ENCODE measurements around the gene CTSH. TPM values are rescaled to one million over a fixed set of nuclear protein-coding genes. Genes with fewer than 3 reads are reported as not detected.

Gene CTSH
- total RNA-seq = 100 to 1,000 TPM in 1 of 4 donors, 10 to 100 TPM in 3; 37.4 to 102 (median 96.3) TPM
- polyA plus RNA-seq = 100 to 1,000 TPM in 2 of 3 donors, 10 to 100 TPM in 1; 51.1 to 274 (median 207) TPM

- H3K9me3 ChIP-seq = no peaks in the 10 kb centered on the region
- intact Hi-C loops (cut with DNase I) = loop anchor here (5.0 kb wide), 2 partner anchors 38 to 47 kb away; no protein-coding TSS in a partner anchor
- 1 to 4% methylated on average over 71 of the region's 71 CpGs for WGBS, 2 donors
Measured at GRCh38 chr15:78944669-78945407, at the start of gene CTSH. CTSH (minus strand) TSS chr15:78945046; CDS start chr15:78944981, 65 bp downstream.

GRCh38 chr15:78993931-78994530 is 49.2 kb upstream of the CTSH start:
- DNase-seq = no peak
- TF ChIP-seq POLR2A (IDR thresholded peaks at IDR 0.05) (no peak), CTCF (IDR thresholded peaks at IDR 0.05) (no peak)
- intact Hi-C loops (cut with DNase I) = loop anchor here (5.0 kb wide), 1 partner anchor 47 kb away; the partner anchor contains the start of gene CTSH

More at GRCh38 chr15:78944669-78945407, at the start of gene CTSH:
- DNase-seq = peak; percentile 87
- TF ChIP-seq CTCF (IDR thresholded peaks at IDR 0.05) (no peak), POLR2AphosphoS5 (IDR thresholded peaks at IDR 0.05) (peak; percentile 43 to 81 (median 63))
- H3K36me3 ChIP-seq = no peaks in the 10 kb centered on the region
- peak within 1 kb of the TSS; percentile 51 to 67 (median 64) for H3K27ac ChIP-seq
- peak within 1 kb of the TSS; percentile 43 to 58 (median 51) for H3K4me3 ChIP-seq
- peaks cover 0 to 14% (median 13%) of the 10 kb centered on the region in 4 donors for H3K4me1 ChIP-seq
- no peaks in the 10 kb centered on the region for H3K27me3 ChIP-seq

GRCh38 chr15:78993257-78993930 is 48.5 kb upstream of the CTSH start:
- intact Hi-C loops (cut with DNase I) = loop anchor here (5.0 kb wide), 1 partner anchor 46 kb away; the partner anchor contains the start of gene CTSH
- Histone ChIP-seq H3K27ac (no peak overlapping the region), H3K9me3 (no peaks in the 10 kb centered on the region), H3K4me3 (no peak overlapping the region), H3K4me1 (peaks cover 0 to 37% (median 30%) of the 10 kb centered on the region in 4 donors), H3K27me3 (no peaks in the 10 kb centered on the region), H3K36me3 (no peaks in the 10 kb centered on the region)
- DNase-seq = no peak
- WGBS, 2 donors = 87 to 88% methylated on average over 4 of the region's 4 CpGs
- no peak for TF ChIP-seq POLR2A (IDR thresholded peaks at IDR 0.05)

More at GRCh38 chr15:78993931-78994530, 49.2 kb upstream of the CTSH start:
- 79 to 81% methylated on average over 10 of the region's 10 CpGs for WGBS, 2 donors
- Histone ChIP-seq H3K4me3 (no peak overlapping the region), H3K4me1 (peaks cover 0 to 31% (median 23%) of the 10 kb centered on the region in 4 donors), H3K9me3 (no peaks in the 10 kb centered on the region), H3K27me3 (no peaks in the 10 kb centered on the region), H3K36me3 (no peaks in the 10 kb centered on the region), H3K27ac (no peak overlapping the region)

- no peaks in the 10 kb centered on the region for H3K36me3 ChIP-seq
- no peak for DNase-seq
- TF ChIP-seq POLR2AphosphoS5 (IDR thresholded peaks at IDR 0.05) (no peak), POLR2A (IDR thresholded peaks at IDR 0.05) (no peak), CTCF (IDR thresholded peaks at IDR 0.05) (no peak), EP300 (IDR thresholded peaks at IDR 0.05) (no peak)
- H3K4me1 ChIP-seq = peaks cover 0 to 43% (median 33%) of the 10 kb centered on the region in 4 donors
- intact Hi-C loops (cut with DNase I) = loop anchor here (5.0 kb wide), 1 partner anchor 45 kb away; the partner anchor contains the start of gene CTSH
- 83% methylated on average over 17 of the region's 17 CpGs for WGBS, 2 donors
- no peak overlapping the region for H3K27ac ChIP-seq
- H3K9me3 ChIP-seq = no peaks in the 10 kb centered on the region
- no peaks in the 10 kb centered on the region for H3K27me3 ChIP-seq
- H3K4me3 ChIP-seq = no peak overlapping the region
Measured at GRCh38 chr15:78992416-78993256, 47.8 kb upstream of the CTSH start.

Data from sigmoid colon (tissue), 7 donors.